BE2C (cell line): ENCODE data around the gene ANKRD22.

Experiments
- DNase-seq: peaks from one replicate; pipeline ENCODE4 v3.0.0-alpha.2; 2020
- H3K27me3 ChIP-seq: fragments of 250-450 bp; sonication (Bioruptor Pico); 2 replicates; pipeline ENCODE4 v1.5.1; 2020; ENCODE audit warnings: mild to moderate bottlenecking
- H3K36me3 ChIP-seq: fragments of 250-450 bp; sonication (Bioruptor Pico); 2 replicates; pipeline ENCODE4 v1.5.1; 2020; ENCODE audit warnings: mild to moderate bottlenecking
- H3K4me1 ChIP-seq: fragments of 250-450 bp; sonication (Bioruptor Pico); 2 replicates; pipeline ENCODE4 v1.5.1; 2020
- H3K4me3 ChIP-seq: 2 replicates; pipeline ENCODE4 v1.5.1; 2011; ENCODE audit warnings: low read depth, low read length
- H3K9me3 ChIP-seq: fragments of 250-450 bp; sonication (Bioruptor Pico); 2 replicates; pipeline ENCODE4 v1.5.1; 2020
- TF ChIP-seq, protein P1 (sequence below): IDR thresholded peaks from 2 replicates; pipeline ENCODE4 v1.5.1; 2012; ENCODE audit warnings: mild to moderate bottlenecking, low read depth, low read length

Gene ANKRD22

DNA sequence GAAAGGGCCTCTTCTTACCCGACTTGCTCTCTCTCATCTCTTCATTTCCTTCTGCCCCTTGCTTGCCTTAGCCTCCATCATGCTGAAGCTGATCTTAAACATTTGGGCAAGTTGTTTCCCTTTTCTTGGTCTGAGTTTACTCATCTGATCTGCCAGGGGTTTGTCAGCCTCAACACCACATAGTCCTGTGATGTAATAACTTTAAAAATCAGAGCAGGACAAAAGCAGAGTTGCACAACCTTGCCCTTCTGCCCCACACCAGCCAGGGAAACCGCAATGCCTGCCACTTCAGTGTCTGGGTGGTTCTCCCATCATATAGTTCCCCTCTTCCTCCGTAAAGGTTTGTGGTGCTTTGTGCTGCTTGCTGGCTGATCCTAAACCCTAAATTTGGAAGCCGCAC lies 59.0 kb downstream of the ANKRD22 start:
- Histone ChIP-seq H3K4me3 (no peak overlapping the region), H3K27me3 (no peaks in the 10 kb centered on the region), H3K4me1 (no peaks in the 10 kb centered on the region), H3K9me3 (no peaks in the 10 kb centered on the region), H3K36me3 (no peaks in the 10 kb centered on the region)
- DNase-seq = no peak
- TF ChIP-seq, protein P1, sequence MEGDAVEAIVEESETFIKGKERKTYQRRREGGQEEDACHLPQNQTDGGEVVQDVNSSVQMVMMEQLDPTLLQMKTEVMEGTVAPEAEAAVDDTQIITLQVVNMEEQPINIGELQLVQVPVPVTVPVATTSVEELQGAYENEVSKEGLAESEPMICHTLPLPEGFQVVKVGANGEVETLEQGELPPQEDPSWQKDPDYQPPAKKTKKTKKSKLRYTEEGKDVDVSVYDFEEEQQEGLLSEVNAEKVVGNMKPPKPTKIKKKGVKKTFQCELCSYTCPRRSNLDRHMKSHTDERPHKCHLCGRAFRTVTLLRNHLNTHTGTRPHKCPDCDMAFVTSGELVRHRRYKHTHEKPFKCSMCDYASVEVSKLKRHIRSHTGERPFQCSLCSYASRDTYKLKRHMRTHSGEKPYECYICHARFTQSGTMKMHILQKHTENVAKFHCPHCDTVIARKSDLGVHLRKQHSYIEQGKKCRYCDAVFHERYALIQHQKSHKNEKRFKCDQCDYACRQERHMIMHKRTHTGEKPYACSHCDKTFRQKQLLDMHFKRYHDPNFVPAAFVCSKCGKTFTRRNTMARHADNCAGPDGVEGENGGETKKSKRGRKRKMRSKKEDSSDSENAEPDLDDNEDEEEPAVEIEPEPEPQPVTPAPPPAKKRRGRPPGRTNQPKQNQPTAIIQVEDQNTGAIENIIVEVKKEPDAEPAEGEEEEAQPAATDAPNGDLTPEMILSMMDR = no peak

DNA sequence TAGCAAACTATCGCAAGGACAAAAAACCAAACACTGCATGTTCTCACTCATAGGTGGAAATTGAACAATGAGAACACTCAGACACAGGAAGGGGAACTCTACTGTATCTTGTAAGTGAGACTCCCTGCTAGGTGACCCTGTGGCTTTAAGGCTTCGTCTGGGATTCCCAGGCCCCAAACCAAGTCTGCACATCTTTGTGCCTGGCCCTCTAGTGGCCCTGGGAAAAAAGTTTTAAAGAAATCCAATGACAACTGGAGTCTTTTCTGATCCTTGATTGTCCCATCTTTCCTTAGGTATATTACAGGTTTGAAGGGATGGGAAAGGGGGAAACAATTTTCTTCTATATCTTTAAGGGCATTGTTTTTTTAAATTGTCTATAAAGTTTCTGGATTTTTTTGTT lies 59.7 kb downstream of the ANKRD22 start:
- TF ChIP-seq, protein P1 = peak; percentile 71
- H3K4me3 ChIP-seq = no peak overlapping the region
- no peaks in the 10 kb centered on the region for H3K27me3 ChIP-seq
- no peaks in the 10 kb centered on the region for H3K4me1 ChIP-seq
- H3K36me3 ChIP-seq = no peaks in the 10 kb centered on the region
- no peaks in the 10 kb centered on the region for H3K9me3 ChIP-seq
- DNase-seq = peak; percentile 28

DNA sequence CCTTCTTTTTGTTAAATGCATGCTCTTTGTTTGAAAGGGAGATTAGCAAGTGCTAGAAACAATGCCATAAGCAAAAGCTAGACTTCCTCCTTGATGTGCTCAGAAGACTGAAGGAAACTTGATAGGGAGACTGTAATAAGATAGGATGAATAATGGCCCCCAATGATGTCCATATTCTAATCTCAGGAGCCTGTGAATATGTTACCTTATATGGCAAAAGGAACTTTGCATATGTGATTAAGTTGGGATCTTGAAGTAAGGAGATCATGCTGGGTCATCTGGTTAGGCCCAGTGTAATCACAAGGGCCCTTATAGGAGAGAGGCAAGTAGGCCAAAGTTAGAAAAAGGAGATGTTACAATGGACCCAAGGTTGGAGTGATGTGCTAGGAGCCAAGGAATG lies 62.7 kb downstream of the ANKRD22 start:
- Histone ChIP-seq H3K4me1 (no peaks in the 10 kb centered on the region), H3K4me3 (no peak overlapping the region), H3K9me3 (no peaks in the 10 kb centered on the region), H3K36me3 (no peaks in the 10 kb centered on the region), H3K27me3 (no peaks in the 10 kb centered on the region)
- TF ChIP-seq, protein P1 = no peak
- no peak for DNase-seq

DNA sequence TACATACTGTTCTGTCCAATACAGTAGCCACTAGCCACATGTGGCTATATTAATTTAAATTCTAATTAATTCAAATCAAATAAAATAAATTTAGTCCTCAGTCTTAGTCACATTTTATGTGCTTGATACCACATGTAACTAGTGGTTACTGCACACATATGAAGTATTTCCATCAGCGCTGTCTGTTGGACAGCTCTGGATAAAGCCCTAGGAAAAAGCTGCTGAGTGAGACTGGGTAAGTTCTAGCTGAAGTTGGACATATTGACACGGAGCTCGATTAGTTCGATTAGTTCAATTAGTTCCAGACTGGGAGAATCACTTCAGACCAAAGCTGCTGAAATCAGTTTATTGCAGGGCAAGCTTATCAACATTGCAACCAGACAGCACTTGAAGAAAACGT lies 64.2 kb downstream of the ANKRD22 start:
- TF ChIP-seq, protein P1 = no peak
- Histone ChIP-seq H3K36me3 (no peaks in the 10 kb centered on the region), H3K4me3 (no peak overlapping the region), H3K9me3 (no peaks in the 10 kb centered on the region), H3K4me1 (no peaks in the 10 kb centered on the region), H3K27me3 (no peaks in the 10 kb centered on the region)
- DNase-seq = no peak

DNA sequence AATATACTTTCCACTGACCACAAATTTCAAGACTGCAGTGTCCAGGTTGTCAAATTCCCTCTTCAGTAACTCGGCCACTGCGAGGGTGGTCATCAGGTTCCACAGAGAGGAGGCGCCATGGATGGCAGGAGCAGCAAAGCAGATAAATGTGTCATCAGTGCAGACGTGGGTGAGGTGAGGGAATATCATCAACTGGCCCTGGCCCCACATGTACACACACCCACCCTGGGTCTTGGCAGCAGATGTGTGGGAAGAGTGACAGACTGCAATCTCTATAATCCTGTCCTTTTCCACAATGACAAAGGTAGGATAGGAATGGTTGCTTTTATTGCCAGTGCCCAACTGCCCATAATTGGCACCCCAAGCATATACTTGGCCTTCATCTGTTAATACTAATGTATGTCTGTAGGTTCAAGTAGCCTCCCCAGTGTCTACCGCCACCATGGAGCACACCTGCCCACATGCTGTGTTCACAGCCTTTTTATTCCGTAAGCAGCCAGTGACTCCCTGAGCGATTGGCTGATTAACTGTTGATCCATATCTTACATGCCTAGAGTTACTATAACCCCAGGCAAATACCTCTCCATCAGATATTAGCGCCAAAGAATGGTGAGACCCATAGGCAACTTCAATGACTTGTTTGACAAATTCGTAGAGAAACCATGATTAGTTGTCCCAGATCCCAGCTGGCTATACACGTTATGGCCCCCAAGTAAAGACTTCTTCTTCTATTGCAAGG lies 65.4 kb downstream of the ANKRD22 start:
- no peaks in the 10 kb centered on the region for H3K9me3 ChIP-seq
- no peaks in the 10 kb centered on the region for H3K36me3 ChIP-seq
- no peaks in the 10 kb centered on the region for H3K4me1 ChIP-seq
- no peak for DNase-seq
- H3K27me3 ChIP-seq = no peaks in the 10 kb centered on the region
- H3K4me3 ChIP-seq = no peak overlapping the region
- TF ChIP-seq, protein P1 = no peak

DNA sequence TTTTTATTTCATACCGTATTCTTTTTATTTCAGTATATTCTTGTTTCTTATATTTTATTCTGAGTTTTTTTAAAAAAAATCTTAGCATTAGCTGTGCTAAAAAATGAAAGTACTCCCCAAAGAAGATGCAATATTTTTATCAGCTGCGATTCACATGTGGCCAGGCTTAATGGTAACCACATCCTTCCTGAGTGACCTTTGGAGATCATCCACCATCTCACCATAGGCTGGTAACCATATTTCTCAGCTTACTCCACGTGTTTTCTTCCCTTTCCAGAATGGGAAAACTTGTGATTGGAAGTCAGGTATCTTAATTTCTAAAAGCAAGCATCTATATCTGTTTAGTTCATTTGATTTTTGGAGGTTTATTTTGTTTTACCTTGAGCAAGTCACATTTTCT lies 67.9 kb downstream of the ANKRD22 start:
- Histone ChIP-seq H3K4me1 (no peaks in the 10 kb centered on the region), H3K4me3 (no peak overlapping the region), H3K9me3 (no peaks in the 10 kb centered on the region), H3K27me3 (no peaks in the 10 kb centered on the region), H3K36me3 (no peaks in the 10 kb centered on the region)
- no peak for DNase-seq
- TF ChIP-seq, protein P1 = no peak
